GM12878 (cell line): ENCODE measurements around the gene RPLP2. TPM values are rescaled to one million over a fixed set of nuclear protein-coding genes. Genes with fewer than 3 reads are reported as not detected.

ENCODE experiments used
- ATAC-seq: fragments of 200-7000 bp; cut with Tn5 transposase; 3 replicates; pipeline ENCODE4 v1.9.1; 2020; ENCODE audit warnings: mild to moderate bottlenecking, moderate library complexity
- BruUV-seq: library from RNA; stranded (reverse); fragments of 400-500 nt; replicated peaks from 2 replicates; lab custom pipeline; 2021; lab: Mats Ljungman, UMichigan
- CTCF ChIA-PET: fragments of 300-600 bp; sonication (Branson Sonifier 250); formaldehyde crosslinking; extraction: SDS; loops from one replicate; lab custom pipeline; 2021; ENCODE audit warnings: inconsistent platforms; lab: Yijun Ruan, JAX
- POLR2A ChIA-PET: fragments of 350-600 bp; formaldehyde crosslinking; extraction: SDS; loops from one replicate; lab custom pipeline; 2021; ENCODE audit warnings: inconsistent platforms; lab: Charles Lee
- RAD21 ChIA-PET: fragments of 300-600 bp; sonication (Branson Sonifier 250); formaldehyde crosslinking; loops from one replicate; lab custom pipeline; 2023; ENCODE audit warnings: antibody characterized with exemption; ENCODE audit not compliant: unreplicated experiment; lab: Charles Lee
- SMC1A ChIA-PET: fragments of 300-600 bp; sonication (Branson Sonifier 250); formaldehyde crosslinking; loops from one replicate; lab custom pipeline; 2023; ENCODE audit not compliant: unreplicated experiment, uncharacterized antibody; lab: Charles Lee
- DNase-seq: peaks from one replicate; pipeline ENCODE4 v3.0.0-alpha.2; 2011; ENCODE audit warnings: low read depth, low spot score
- FAIRE-seq: peaks from 3 replicates; lab custom pipeline; 2011; peaks lifted over from hg19 to GRCh38; lab: Jason Lieb, UNC
- H2AFZ ChIP-seq: 2 replicates; pipeline ENCODE4 v1.6.0; 2011; ENCODE audit warnings: low read depth, low read length, control low read depth; ENCODE audit not compliant: control insufficient read depth
- H3K27ac ChIP-seq: 2 replicates; pipeline ENCODE4 v1.5.1; 2011; ENCODE audit warnings: control low read depth; ENCODE audit not compliant: control insufficient read depth, insufficient read depth
- H3K27me3 ChIP-seq, 2 experiments: replicated peaks in 1 of 2; 2 replicates each; pipeline versions ENCODE4 v1.6.0 to v1.6.1; 2011; ENCODE audit warnings: low read length in 1 of 2; ENCODE audit not compliant: control insufficient read depth in 2 of 2, insufficient read depth in 2 of 2
- H3K36me3 ChIP-seq, 2 experiments: 2 replicates each; pipeline ENCODE4 v1.5.1; 2011; ENCODE audit warnings: low read length in 1 of 2; ENCODE audit not compliant: control insufficient read depth in 2 of 2, insufficient read depth in 2 of 2
- H3K4me1 ChIP-seq: 2 replicates; pipeline ENCODE4 v1.6.1; 2011; ENCODE audit warnings: mild to moderate bottlenecking, low read length, moderate library complexity, mixed read lengths; ENCODE audit not compliant: control insufficient read depth, insufficient read depth
- H3K4me2 ChIP-seq: 2 replicates; pipeline ENCODE4 v1.6.0; 2011; ENCODE audit warnings: control low read depth; ENCODE audit not compliant: control insufficient read depth, insufficient read depth
- H3K4me3 ChIP-seq: fragments of 200-600 bp; sonication (generic); 2 replicates; pipeline ENCODE4 v1.5.1; 2016
- H3K79me2 ChIP-seq: 2 replicates; pipeline ENCODE4 v1.6.0; 2011; ENCODE audit warnings: low read length; ENCODE audit not compliant: control insufficient read depth, insufficient read depth
- H3K9ac ChIP-seq: 2 replicates; pipeline ENCODE4 v1.8.0; 2011; ENCODE audit warnings: low read length, control low read depth, mixed read lengths; ENCODE audit not compliant: control insufficient read depth, insufficient read depth
- H3K9me3 ChIP-seq: replicated peaks from 3 replicates; pipeline ENCODE4 v1.5.1; 2011; ENCODE audit warnings: mild to moderate bottlenecking, low read length; ENCODE audit not compliant: control insufficient read depth, insufficient read depth
- H4K20me1 ChIP-seq: 2 replicates; pipeline ENCODE4 v1.6.0; 2011; ENCODE audit not compliant: control insufficient read depth, insufficient read depth
- USF2 ChIP-seq: IDR thresholded peaks from 2 replicates; pipeline ENCODE4 v1.6.1; 2011; ENCODE audit warnings: low read depth, low read length, improper control_type of control experiment, borderline replicate concordance
- WGBS: methylation state at CpG from one replicate; pipeline ENCODE4 v1.1.6; 2016; ENCODE audit warnings: low lambda C conversion rate; ENCODE audit not compliant: insufficient replicate concordance, insufficient coverage; ENCODE audit errors: missing lambda C conversion rate; 5-methylcytosine and 5-hydroxymethylcytosine counted together
- in situ Hi-C: fragments of 300-500 bp; cut with MboI; formaldehyde crosslinking; loops from 9 replicates; pipeline ENCODE4 v1.14.3; 2018; ENCODE audit warnings: mixed read lengths
- intact Hi-C: fragments of 100-400 bp; cut with micrococcal nuclease; formaldehyde crosslinking; loops from one replicate; pipeline ENCODE4 v1.14.2; 2022; ENCODE audit not compliant: unreplicated experiment
- polyA plus RNA-seq, 11 experiments: library from polyadenylated mRNA; depleted of rRNA in 4 of 11; unstranded in 6 of 11; stranded (reverse) in 5 of 11; fragments of >200 nt; fragmentation: Nextera tagmentation in 4 of 11; fragmentation: Illumina TruSeq in 1 of 11; extraction: Ambion mirVana in 4 of 11; extraction: Trizol in 1 of 11; gene quantifications; 1 replicate in 1 of 11; 2 replicates in 10 of 11; pipeline versions ENCODE4 v1.2.1 to v1.2.3, GENCODE V29; 2011 to 2016; ENCODE audit warnings: inconsistent platforms in 2 of 11, missing spikeins in 2 of 11, low read depth in 1 of 11
- total RNA-seq, 4 experiments: library from RNA; depleted of rRNA in 3 of 4; stranded (reverse); fragments of >200 nt in 3 of 4; fragmentation: Illumina TruSeq in 1 of 4; extraction: Trizol in 1 of 4; gene quantifications; 2 replicates each; pipeline versions ENCODE4 v1.2.1 to v1.2.3, GENCODE V29; 2013 to 2021
- TF ChIP-seq, protein P1 (sequence below), 3 experiments: IDR thresholded peaks in 2 of 3; conservative IDR thresholded peaks in 1 of 3; 2 replicates each; pipeline ENCODE4 v1.5.1; 2011; ENCODE audit warnings: low read depth in 3 of 3, low read length in 3 of 3, mild to moderate bottlenecking in 3 of 3, control low read depth in 2 of 3, moderate library complexity in 2 of 3, inconsistent platforms in 1 of 3, mixed read lengths in 1 of 3; ENCODE audit not compliant: control insufficient read depth in 2 of 3, insufficient read depth in 1 of 3; ENCODE audit errors: extremely low read depth in 1 of 3

Gene RPLP2
- total and polyA plus RNA-seq, 10 of the 15 experiments (the other 5 are each of a cell fraction or from before 2014, with no cell fraction given) = 488 to 3,558 (median 1,481) TPM

DNA sequence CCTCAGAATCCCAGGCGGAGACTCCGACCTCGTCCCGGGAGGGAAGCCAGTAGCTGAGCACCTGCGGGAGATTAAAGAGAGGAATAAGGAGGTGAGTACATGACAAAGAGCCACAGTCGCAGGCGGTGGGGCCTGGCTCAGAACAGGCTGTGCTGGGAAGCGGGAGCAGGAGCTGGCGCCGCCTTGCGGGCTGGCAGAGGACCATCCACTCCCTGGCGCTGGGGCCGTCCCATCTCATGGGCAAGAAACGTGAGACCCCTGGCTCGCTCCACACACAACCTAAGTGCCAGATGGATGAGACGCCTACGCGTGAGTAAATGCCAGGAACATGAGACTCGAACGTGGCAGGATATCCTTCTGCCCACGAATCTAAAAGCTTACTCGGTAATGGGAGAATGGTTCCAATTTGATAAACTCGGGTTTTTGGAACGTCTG is 26.2 kb upstream of the RPLP2 start:
- no peak for TF ChIP-seq USF2
- TF ChIP-seq, protein P1, sequence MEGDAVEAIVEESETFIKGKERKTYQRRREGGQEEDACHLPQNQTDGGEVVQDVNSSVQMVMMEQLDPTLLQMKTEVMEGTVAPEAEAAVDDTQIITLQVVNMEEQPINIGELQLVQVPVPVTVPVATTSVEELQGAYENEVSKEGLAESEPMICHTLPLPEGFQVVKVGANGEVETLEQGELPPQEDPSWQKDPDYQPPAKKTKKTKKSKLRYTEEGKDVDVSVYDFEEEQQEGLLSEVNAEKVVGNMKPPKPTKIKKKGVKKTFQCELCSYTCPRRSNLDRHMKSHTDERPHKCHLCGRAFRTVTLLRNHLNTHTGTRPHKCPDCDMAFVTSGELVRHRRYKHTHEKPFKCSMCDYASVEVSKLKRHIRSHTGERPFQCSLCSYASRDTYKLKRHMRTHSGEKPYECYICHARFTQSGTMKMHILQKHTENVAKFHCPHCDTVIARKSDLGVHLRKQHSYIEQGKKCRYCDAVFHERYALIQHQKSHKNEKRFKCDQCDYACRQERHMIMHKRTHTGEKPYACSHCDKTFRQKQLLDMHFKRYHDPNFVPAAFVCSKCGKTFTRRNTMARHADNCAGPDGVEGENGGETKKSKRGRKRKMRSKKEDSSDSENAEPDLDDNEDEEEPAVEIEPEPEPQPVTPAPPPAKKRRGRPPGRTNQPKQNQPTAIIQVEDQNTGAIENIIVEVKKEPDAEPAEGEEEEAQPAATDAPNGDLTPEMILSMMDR (IDR thresholded peaks at IDR 0.05 in 2 of 3, conservative IDR thresholded peaks at IDR 0.05 in 1 of 3; ENCODE audit: control insufficient read depth in 2 of 3, extremely low read depth in 1 of 3, insufficient read depth in 1 of 3, low read depth in 3 of 3, low read length in 3 of 3) = peak in 1 of 3 experiments; percentile 19; a peak in 1 of 6 replicates
- no peaks in the 10 kb centered on the region for H3K36me3 ChIP-seq
- no peak overlapping the region for H3K4me3 ChIP-seq
- H3K27ac ChIP-seq = no peak overlapping the region
- no peaks in the 10 kb centered on the region for H3K79me2 ChIP-seq
- no TSS peak for BruUV-seq
- 52% methylated on average over 24 of the region's 24 CpGs for WGBS
- no peaks in the 10 kb centered on the region for H4K20me1 ChIP-seq
- POLR2A ChIA-PET = interaction anchor here (0.6 kb wide), 1 partner anchor 14 kb away, joined by 3 read pairs; no protein-coding TSS in a partner anchor
- no peak for FAIRE-seq
- no peak overlapping the region for H3K9ac ChIP-seq
- SMC1A ChIA-PET = no interaction called here
- 0 out of 2 replicates have a peak, but pooled peaks cover under 1% of the 10 kb centered on the region for H3K4me1 ChIP-seq
- CTCF ChIA-PET = no interaction called here
- no peaks in the 10 kb centered on the region for H3K27me3 ChIP-seq
- intact Hi-C loops = no loop called here
- H2AFZ ChIP-seq = no peak overlapping the region
- RAD21 ChIA-PET = no interaction called here
- in situ Hi-C loops = no loop called here
- no peak for DNase-seq
- no peaks in the 10 kb centered on the region for H3K9me3 ChIP-seq
- no peak for ATAC-seq
- H3K4me2 ChIP-seq = no peak overlapping the region
